ENCODE measurements around the gene CGB2.
"Not testable (repeated sequence)": the region's sequence is repeated elsewhere in the genome, so short reads cannot be mapped to it uniquely, and the experiment has no call there.

The CGB2 gene

DNA sequence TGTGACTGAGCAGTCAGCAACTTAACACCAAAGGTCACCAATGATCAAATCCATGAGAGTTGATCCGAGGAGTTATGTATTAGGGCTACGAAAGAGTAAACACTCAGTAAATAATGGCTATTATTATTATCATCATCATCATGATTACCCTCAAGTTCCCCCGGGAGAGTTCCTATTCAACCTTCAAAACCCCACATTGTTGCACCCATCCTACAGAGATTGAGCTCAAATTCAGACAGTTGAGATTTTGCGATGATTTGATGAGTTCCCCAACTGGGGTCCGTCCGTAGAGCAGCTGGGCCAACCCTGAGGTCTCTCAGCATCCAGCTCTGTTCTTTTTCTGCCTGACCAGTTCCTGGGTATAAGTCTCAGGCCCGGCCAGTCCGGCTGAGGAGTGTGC is 6.4 kb downstream of the CGB2 start:
- not testable (repeated sequence) for DNase-seq (ENCODE audit: low read depth in 3 of 3)

DNA sequence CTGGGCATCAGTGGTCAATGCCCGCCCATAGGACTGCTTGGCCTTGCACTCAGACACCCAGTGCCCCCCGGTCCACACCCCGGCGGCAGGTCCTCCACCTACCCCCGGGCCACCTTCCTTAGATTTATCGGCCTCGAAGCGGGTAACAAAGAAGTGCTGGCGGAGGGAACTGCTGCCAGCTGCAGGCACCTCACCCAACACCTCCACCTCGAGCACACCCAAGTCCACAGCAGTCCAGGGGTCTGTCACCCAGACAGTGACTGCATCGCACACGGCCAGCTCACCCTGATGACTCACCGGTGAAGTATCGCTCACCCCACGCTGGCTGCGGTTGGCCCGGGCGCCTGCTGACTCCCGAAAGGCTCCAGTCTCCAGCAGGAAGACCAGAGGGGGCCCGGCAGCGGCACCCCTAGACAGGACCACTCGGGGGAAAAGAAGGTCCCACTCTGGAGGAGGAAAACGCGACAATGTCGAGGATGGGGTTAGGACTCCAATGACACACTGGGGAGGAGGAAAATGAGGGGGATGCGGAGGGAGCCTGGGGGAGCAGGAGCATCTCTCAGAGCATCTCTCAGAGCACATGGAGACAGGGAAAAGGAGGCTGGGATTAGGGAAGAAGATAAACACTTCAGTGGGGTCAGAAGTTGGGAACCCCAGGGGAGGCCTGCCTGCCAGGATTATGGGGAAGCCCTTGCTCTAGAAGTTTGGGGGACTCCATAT is 7.0 kb downstream of the CGB2 start:
- not testable (repeated sequence) for DNase-seq (ENCODE audit: low read depth in 3 of 3)

DNA sequence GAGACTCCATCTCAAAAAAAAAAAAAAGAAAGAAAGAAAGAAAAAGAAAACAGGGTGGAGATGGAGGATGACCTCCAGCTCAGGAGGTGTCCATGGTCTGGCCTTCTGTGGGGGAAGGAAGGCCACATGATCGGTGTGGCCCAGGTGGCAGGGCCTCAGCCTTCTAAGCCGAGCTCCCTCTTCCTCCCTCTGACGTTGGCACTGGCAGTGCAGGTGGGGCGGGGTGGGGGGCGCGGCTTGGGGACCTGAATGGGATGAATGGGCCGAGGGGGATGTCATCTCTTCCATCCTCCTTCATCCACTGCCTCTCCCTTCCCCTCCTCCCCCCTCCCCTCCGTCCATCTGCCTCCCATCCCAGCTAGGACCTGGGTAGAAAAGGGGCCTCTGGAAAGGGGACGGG is 8.0 kb downstream of the CGB2 start:
- DNase-seq (ENCODE audit: low read depth in 3 of 3), result not testable (repeated sequence)

DNA sequence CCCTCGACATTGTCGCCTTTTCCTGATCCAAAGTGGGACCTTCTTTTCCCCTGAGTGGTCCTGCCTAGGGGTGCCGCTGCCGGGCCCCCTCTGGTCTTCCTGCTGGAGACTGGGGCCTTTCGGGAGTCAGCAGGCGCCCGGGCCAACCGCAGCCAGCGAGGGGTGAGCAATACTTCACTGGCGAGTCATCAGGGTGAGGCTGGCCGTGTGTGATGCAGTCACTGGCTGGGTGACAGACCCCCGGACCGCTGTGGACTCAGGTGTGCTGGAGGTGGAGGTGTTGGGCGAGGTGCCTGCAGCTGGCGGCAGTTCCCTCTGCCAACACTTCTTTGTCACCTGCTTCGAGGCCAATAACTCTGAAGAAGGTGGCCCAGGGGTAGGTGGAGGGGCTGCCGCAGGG is 10.5 kb downstream of the CGB2 start:
- no peak for DNase-seq (ENCODE audit: low read depth in 3 of 3)

DNA sequence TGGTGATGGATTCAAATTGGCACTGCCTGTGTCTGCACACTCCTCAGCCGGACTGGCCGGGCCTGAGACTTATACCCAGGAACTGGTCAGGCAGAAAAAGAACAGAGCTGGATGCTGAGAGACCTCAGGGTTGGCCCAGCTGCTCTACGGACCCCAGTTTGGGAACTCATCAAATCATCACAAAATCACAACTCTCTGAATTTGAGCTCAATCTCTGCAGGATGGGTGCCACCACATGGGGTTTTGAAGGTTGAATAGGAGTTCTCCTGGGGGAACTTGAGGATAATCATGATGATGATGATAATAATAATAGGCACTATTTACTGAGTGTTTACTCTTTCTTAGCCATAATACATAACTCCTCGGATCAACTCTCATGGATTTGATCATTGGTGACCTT is 11.0 kb downstream of the CGB2 start:
- not testable (repeated sequence) for DNase-seq (ENCODE audit: low read depth in 3 of 3)

DNA sequence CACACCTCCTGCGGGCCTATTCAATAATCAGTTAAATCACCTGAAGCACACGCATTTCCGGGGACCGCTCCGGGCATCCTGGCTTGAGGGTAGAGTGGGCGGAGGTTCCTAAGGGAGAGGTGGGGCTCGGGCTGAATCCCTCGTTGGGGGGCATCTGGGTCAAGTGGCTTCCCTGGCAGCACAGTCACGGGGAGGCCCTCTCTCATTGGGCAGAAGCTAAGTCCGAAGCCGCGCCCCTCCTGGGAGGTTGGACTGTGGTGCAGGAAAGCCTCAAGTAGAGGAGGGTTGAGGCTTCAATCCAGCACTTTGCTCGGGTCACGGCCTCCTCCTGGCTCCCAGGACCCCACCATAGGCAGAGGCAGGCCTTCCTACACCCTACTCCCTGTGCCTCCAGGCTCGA is 11.9 kb downstream of the CGB2 start, which contains the start of gene CGB5:
CGB5 (plus strand) TSS at position 301 of the 400 bp plus-strand sequence. CDS start 362 bp downstream, outside the sequence.
- not testable (repeated sequence) for DNase-seq (ENCODE audit: low read depth in 3 of 3)

DNA sequence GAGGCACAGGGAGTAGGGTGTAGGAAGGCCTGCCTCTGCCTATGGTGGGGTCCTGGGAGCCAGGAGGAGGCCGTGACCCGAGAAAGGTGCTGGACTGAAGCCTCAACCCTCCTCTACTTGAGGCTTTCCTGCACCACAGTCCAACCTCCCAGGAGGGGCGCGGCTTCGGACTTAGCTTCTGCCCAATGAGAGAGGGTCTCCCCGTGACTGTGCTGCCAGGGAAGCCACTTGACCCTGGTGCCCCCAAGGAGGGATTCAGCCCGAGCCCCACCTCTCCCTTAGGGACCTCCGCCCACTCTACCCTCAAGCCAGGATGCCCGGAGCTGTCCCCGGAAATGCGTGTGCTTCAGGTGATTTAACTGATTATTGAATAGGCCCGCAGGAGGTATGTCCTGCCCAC is 17.3 kb downstream of the CGB2 start, which contains the start of gene CGB8:
CGB8 (minus strand) TSS at position 101 of the 400 bp plus-strand sequence. CDS start 372 bp downstream, outside the sequence.
- DNase-seq (ENCODE audit: low read depth in 3 of 3), result not testable (repeated sequence)

DNA sequence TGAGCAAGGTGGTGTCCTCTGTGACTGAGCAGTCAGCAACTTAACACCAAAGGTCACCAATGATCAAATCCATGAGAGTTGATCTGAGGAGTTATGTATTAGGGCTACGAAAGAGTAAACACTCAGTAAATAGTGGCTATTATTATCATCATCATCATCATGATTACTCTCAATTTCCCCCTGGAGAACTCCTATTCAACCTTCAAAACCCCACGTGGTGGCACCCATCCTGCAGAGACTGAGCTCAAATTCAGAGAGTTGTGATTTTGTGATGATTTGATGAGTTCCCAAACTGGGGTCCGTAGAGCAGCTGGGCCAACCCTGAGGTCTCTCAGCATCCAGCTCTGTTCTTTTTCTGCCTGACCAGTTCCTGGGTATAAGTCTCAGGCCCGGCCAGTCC is 18.1 kb downstream of the CGB2 start:
- DNase-seq (ENCODE audit: low read depth in 3 of 3), result not testable (repeated sequence)

DNA sequence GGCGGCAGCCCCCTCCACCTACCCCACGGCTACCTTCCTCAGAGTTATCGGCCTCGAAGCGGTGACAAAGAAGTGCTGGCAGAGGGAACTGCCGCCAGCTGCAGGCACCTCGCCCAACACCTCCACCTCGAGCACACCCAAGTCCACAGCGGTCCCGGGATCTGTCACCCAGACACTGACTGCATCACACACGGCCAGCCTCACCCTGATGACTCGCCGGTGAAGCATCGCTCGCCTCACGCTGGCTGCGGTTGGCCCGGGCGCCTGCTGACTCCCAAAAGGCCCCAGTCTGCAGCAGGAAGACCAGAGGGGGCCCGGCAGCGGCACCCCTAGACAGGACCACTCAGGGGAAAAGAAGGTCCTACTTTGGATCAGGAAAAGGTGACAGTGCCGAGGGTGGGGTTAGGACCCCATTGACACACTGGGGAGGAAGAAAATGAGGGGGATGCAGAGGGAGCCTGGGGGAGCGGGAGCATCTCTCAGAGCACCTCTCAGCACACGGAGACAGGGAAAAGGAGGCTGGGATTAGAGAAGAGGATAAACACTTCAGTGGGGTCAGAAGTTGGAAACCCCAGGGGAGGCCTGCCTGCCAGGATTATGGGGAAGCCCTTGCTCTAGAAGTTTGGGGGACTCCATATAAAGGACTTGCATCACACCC is 18.8 kb downstream of the CGB2 start:
- DNase-seq (ENCODE audit: low read depth in 3 of 3), result not testable (repeated sequence)

DNA sequence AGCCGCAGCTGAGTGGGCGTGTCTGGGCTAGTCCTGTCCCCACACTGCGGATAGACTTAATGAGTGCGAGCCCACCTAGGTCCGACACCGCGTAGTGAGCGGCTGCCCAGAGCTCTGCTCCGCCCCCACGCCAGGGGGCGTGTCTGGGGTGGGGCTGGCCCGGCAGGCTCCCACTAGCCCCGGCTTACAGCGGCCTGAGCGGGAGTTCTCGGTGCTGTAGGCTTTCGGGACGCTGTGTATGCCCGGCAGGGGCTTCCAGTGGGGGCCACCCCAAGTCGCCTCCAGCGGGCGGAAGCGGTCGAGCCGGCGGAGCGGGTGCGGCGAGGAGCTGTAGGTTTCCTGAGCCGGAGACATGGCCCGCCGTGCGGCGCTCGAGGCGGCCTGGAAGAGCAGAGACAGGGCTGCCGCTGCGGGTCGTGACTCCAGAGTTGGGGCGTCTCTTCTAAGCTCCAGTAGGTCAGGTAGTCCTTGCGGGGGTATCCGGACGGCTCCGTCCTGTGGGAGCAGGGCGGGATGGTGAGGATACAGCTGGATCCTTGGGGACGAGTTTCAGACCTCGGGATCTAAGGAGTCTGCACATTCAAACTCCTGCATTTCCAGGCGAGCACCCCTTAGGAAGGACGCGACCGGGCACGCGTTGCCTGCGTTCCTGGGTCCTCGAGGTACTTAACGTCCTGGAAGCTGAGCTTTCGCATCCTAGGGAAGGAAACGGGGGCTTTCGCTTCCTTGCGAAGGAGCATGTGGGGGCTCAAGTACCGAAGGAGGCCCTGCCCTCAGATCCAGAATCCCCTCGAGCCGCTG is 24.6 kb downstream of the CGB2 start:
- peak in 2 of 3 donors; percentile 19 to 28 for DNase-seq (ENCODE audit: low read depth in 3 of 3)

DNA sequence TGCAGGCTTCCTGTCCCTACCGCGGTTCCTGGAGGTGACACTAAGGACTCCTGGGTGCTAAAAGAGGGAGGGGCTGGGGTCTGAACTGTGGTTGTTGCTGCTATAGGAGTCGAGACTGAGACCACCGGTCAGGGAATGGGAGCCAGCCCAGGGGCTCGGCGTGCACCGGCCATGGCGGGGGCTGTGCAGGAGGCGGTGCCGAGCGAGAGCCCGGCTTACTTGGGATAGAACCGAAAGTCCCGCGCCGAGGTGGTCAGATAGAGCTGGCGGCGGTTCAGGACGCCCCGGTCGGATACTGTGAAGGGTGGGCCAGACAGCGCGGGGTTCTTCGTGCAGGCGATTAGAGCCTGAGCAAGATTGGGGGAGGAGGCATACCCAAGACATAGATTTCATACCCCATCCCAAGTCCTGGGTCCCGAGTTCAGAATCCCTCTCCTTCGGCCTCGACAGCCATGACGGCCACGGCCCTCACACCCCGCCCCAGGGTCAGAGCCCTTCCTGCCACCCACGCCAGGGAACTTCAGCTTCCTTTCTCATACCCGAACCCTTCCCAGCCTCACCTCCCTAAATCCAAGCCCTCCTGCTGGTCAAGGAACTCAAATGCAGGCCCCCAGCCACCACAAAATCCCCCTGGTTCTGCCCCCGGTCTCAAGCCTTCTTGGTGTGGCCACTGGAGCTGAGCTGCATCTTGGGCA is 25.4 kb downstream of the CGB2 start:
- not testable (repeated sequence) for DNase-seq (ENCODE audit: low read depth in 3 of 3)

DNA sequence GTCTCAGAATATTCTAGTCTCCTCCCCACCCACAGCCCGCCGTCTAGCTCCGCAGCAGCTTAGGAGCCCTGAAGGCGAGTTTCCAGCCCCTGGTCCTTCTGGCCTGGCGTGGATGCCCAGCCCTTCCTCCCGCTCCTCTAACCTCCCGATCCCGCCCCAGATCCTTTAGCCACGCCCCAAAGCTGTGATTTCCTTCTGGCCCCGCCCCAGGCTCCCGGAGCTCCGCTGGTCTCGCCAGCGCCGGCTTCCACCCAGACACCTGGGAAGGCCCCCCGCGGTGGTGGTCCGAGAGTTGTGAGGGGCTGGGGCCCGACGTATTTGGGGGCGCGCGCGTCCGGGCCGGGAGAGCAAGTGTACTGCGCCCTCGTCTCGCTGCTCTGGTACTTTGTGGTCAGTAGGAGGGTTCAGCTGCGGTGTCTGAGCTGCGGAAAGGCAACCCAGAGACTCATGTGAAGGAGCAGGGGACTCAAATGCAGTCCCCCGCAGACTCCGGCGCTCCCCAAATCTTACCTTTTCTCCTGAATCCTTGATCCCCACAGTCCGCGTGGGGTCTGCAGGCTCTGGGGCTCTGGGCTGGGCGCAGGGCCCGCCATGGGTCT is 26.0 kb downstream of the CGB2 start, which contains the start of gene CGB7:
CGB7 (minus strand) TSS at position 114 of the 599 bp plus-strand sequence. CDS start 2,374 bp downstream, outside the sequence.
- DNase-seq (ENCODE audit: low read depth in 3 of 3), result peak in 2 of 3 donors; percentile 33 to 36

DNA sequence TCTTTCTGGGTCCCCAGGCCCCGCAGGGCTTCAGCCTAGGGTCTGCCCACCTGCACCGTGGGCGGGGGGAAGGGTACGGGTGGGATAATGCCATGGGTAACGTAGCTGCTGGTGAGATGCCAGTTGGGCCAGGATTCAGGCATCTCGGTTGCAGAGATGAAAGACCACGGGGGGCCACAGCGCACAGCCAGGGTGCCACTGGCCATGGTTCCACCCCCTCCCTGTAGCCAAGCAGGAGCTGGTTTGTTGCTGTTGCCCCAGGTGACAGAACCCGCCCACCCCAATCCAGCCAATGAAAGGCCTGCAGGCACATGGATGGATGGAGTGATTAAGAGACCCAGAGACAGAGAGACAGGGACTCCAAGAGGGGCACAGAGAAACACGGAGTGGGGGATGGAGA is 26.9 kb downstream of the CGB2 start:
- peak in 1 of 3 donors; percentile 27 for DNase-seq (ENCODE audit: low read depth in 3 of 3)

DNA sequence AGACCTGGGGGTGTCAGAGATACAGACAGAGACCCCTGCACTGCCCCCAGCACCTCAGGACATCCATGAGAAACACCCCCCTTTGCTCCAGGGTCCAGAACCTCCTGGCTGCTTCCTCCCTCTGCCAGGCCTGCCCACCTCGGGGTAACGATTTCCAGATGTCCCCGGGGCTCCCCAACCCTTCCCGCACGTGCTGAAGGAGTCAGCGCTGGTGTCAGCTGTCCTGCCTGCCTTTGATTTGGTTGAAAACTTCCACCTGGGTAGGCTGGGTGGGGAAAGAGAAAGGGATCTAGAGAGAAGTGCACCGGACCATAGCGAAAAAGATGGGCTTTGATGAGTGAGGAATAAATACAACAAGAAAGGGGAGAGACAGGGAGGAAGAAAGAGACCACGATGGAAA is 27.4 kb downstream of the CGB2 start:
- no peak for DNase-seq (ENCODE audit: low read depth in 3 of 3)

DNA sequence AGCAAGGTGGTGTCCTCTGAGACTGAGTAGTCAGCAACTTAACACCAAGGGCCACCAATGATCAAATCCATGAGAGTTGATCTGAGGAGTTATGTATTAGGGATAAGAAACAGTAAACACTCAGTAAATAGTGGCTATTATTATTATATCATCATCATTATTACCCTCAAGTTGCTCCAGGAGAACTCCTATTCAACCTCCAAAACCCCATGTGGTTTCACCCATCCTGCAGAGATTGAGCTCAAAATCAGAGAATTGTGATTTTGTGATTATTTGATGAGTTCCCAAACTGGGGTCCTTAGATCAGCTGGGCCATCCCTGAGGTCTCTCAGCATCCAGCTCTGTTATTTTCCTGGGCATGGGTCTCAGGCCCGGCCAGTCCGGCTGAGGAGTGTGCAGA is 29.3 kb downstream of the CGB2 start:
- DNase-seq (ENCODE audit: low read depth in 3 of 3), result no peak

DNA sequence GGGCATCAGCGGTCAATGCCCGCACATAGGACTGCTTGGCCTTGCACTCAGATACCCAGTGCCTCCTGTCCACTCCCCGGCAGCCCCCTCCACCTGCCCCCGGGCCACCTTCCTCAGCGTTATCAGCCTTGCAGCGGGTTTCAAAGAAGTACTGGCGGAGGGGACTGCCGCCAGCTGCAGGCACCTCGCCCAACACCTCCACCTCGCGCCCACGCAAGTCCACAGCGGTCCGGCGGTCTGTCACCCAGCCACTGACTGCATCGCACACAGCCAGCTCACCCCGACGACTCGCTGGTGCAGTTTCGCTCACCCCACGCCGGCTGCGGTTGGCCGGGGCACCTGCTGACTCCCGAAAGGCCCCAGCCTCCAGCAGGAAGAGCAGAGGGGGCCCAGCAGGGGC is 29.8 kb downstream of the CGB2 start:
- DNase-seq (ENCODE audit: low read depth in 3 of 3), result no peak

DNA sequence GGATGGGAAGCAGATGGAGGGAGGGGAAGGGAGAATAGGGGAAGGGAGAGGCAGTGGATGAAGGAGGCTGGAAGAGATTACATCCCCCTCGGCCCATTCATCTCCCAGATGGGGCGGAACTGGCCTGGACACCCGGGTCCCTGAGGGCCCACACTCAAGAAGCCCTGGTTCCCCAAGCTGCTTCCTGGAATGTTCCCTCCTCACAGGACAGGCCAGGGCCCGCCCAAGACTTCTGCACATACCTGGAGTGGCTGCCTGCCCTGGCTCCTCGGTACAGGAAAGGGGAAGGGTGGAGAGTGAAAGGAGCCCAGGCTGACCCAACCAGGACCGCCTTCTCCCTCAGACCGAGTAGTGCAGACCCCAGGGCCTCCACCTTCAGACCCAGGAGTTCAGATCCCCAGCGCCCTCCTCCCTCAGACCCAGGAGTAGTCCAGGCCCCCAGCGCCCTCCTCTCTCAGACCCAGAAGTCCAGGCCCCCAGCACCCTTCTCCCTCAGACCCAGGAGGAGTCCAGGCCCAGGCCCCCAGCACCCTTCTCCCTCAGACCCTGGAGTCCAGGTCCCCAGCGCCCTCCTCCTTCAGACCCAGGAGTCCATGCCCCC is 32.4 kb downstream of the CGB2 start:
- DNase-seq (ENCODE audit: low read depth in 3 of 3), result no peak

DNA sequence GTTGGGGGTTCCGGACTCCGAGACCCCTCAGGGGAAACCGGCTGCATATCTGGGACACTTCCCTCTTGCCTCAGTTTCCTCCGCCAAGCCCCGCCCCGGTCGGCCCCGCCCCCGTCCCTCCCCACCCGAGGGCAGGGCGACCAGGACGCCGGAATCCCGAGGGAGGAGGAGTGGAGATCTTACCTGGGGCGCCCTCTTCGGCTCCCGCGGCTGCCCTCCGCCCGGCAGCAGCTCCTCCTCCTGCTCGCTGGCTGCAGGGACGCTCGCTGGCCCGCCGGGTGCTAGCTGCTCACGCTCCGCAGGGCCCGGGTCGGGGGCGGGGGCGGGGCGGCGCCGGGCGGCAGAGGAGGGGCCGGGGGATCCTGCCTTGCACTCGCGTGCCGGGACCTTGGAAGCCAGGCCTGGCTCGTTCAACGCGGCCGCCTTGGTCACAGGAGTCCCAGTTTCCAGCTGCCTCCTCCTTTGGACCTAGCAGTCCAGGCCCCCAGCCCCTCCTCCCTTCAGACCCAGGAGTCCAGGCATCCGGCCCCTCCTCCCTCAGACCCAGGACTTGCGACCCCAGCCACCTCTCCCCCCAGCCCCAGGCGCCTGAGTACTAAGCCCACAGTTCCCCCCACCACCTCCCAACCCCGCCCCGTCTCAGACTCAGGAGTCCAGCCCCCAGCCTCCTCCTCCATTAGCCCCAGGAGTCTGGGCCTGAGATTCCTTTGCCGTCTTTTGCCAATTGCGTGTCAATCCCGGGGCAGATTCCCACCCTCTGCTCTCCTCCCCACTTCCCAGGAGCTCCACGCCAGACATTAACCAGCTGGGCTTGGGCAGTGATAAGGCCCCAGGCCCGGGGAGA is 33.3 kb downstream of the CGB2 start, which contains the start of gene NTF4:
NTF4 (minus strand) TSS at position 51 of the 844 bp plus-strand sequence. CDS start 2,821 bp downstream, outside the sequence.
- no peak for DNase-seq (ENCODE audit: low read depth in 3 of 3)

DNA sequence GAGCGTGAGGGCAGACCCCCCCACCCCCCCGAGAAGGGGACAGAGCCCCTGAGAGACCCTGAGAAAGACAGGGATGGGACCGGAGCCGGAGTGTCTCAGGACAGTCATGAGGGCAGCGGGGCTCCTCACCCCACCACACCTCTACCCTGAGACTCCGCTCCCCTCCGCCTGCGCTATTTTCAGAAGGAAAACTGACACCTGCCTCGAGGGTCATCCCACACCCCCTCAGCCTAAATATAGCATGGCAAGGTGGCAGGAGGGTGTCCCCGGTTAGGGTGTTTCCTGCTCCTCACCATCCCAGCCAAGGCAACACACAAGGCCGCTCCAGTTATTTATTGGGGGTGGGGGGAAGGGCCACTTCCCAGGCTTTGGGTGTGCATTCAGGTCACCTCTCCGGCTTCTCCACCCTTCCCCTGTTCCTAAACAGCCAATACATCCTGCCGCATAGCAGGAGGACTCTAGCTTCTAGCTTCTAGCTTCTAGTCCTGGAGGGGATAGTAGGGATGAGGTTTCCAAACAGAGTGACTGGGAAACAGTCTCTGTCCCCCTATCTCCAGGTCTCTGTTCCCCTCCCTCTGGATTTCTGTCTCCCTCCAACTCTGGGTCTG is 34.3 kb downstream of the CGB2 start:
- no peak for DNase-seq (ENCODE audit: low read depth in 3 of 3)

Measured in stimulated activated CD4-positive, alpha-beta T cell treated with anti-CD3 and anti-CD28 coated beads, TNF-alpha, amount 100 ng/mL, for 48 hours (primary cell).